ENCODE results near the gene LCN12.

GRCh38 chr9:136964833-136965422 lies 12.9 kb downstream of the LCN12 start:
- TF ChIP-seq RAD21 (IDR thresholded peaks at IDR 0.05; ENCODE audit: low read depth) (no peak), ZBTB7A (IDR thresholded peaks at IDR 0.05; ENCODE audit: low read depth) (no peak)

Measured in Ishikawa (cell line).